HL-60 (cell line): ENCODE results near the gene BCAS3.
"Not testable (repeated sequence)": the region's sequence is repeated elsewhere in the genome, so short reads cannot be mapped to it uniquely, and the experiment has no call there.

Experiments used
- DNase-seq, 2 experiments: peaks; one replicate each; pipeline ENCODE4 v3.0.0-alpha.2; 2010 to 2020; ENCODE audit warnings: low read depth in 1 of 2, low spot score in 1 of 2
- H3K27ac ChIP-seq: fragments of 250-450 bp; sonication (Bioruptor Pico); replicated peaks from 2 replicates; pipeline ENCODE4 v1.5.1; 2020; ENCODE audit warnings: mild to moderate bottlenecking, moderate library complexity
- H3K27me3 ChIP-seq: fragments of 250-450 bp; sonication (Bioruptor Pico); 2 replicates; pipeline ENCODE4 v1.5.1; 2021; ENCODE audit warnings: mild to moderate bottlenecking, moderate library complexity; ENCODE audit not compliant: insufficient read depth, poor library complexity, severe bottlenecking
- H3K4me3 ChIP-seq: replicated peaks from 2 replicates; pipeline ENCODE4 v1.5.1; 2011; ENCODE audit warnings: mild to moderate bottlenecking, control low read depth, low read length; ENCODE audit not compliant: insufficient read depth
- GABPA ChIP-seq: IDR thresholded peaks from 2 replicates; pipeline ENCODE4 v1.6.1; 2012; ENCODE audit warnings: low read depth
- POLR2AphosphoS5 ChIP-seq: IDR thresholded peaks from 2 replicates; pipeline ENCODE4 v1.6.1; 2012; ENCODE audit warnings: low read depth
- SPI1 ChIP-seq: IDR thresholded peaks from 2 replicates; pipeline ENCODE4 v1.6.1; 2012; ENCODE audit warnings: low read depth, mild to moderate bottlenecking, borderline replicate concordance
- TF ChIP-seq, protein P1 (sequence below): IDR thresholded peaks from one replicate; pipeline ENCODE4 v1.5.1; 2011; ENCODE audit warnings: low read length, control low read depth, inconsistent platforms; ENCODE audit not compliant: insufficient read depth
- TF ChIP-seq, protein P2 (sequence below): IDR thresholded peaks from 2 replicates; pipeline ENCODE4 v1.6.1; 2012; ENCODE audit warnings: low read depth; ENCODE audit not compliant: insufficient replicate concordance

Gene BCAS3

DNA sequence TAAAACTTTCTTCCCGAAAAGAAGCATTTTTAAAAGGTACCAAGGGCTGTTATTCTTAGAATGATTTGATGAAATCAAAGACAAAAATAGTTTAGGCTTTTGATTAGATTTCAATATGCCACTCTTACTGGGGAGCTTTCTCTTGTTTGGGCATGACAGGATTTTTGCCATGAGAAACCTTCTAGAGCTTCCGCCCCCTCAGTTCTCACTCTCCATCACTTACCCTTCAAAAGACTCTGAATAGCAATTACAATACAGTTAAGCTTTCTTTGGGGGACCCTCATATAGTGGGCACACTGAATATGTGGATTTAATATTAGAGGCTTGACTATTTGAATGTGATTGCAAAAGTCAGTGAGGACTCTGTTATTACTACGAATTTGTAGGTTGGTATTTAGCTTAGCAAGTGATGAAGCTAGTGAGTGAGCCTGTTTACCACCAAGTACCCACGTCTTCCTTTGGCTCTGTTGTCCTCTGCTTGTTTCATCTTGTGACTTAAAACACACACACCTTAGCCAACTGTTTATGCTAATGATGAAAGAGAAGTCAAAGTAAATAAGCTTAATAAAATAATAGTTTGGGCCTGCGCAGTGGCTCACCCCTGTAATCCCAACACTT, 563.3 kb downstream of the BCAS3 start:
- H3K27me3 ChIP-seq, result no peaks in the 10 kb centered on the region
- TF ChIP-seq SPI1 (no peak), POLR2AphosphoS5 (no peak), GABPA (no peak)
- TF ChIP-seq, protein P1, sequence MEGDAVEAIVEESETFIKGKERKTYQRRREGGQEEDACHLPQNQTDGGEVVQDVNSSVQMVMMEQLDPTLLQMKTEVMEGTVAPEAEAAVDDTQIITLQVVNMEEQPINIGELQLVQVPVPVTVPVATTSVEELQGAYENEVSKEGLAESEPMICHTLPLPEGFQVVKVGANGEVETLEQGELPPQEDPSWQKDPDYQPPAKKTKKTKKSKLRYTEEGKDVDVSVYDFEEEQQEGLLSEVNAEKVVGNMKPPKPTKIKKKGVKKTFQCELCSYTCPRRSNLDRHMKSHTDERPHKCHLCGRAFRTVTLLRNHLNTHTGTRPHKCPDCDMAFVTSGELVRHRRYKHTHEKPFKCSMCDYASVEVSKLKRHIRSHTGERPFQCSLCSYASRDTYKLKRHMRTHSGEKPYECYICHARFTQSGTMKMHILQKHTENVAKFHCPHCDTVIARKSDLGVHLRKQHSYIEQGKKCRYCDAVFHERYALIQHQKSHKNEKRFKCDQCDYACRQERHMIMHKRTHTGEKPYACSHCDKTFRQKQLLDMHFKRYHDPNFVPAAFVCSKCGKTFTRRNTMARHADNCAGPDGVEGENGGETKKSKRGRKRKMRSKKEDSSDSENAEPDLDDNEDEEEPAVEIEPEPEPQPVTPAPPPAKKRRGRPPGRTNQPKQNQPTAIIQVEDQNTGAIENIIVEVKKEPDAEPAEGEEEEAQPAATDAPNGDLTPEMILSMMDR, result no peak
- TF ChIP-seq, protein P2, sequence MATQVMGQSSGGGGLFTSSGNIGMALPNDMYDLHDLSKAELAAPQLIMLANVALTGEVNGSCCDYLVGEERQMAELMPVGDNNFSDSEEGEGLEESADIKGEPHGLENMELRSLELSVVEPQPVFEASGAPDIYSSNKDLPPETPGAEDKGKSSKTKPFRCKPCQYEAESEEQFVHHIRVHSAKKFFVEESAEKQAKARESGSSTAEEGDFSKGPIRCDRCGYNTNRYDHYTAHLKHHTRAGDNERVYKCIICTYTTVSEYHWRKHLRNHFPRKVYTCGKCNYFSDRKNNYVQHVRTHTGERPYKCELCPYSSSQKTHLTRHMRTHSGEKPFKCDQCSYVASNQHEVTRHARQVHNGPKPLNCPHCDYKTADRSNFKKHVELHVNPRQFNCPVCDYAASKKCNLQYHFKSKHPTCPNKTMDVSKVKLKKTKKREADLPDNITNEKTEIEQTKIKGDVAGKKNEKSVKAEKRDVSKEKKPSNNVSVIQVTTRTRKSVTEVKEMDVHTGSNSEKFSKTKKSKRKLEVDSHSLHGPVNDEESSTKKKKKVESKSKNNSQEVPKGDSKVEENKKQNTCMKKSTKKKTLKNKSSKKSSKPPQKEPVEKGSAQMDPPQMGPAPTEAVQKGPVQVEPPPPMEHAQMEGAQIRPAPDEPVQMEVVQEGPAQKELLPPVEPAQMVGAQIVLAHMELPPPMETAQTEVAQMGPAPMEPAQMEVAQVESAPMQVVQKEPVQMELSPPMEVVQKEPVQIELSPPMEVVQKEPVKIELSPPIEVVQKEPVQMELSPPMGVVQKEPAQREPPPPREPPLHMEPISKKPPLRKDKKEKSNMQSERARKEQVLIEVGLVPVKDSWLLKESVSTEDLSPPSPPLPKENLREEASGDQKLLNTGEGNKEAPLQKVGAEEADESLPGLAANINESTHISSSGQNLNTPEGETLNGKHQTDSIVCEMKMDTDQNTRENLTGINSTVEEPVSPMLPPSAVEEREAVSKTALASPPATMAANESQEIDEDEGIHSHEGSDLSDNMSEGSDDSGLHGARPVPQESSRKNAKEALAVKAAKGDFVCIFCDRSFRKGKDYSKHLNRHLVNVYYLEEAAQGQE, result no peak
- H3K27ac ChIP-seq, result no peak overlapping the region
- H3K4me3 ChIP-seq, result no peak overlapping the region
- DNase-seq, result no peak

DNA sequence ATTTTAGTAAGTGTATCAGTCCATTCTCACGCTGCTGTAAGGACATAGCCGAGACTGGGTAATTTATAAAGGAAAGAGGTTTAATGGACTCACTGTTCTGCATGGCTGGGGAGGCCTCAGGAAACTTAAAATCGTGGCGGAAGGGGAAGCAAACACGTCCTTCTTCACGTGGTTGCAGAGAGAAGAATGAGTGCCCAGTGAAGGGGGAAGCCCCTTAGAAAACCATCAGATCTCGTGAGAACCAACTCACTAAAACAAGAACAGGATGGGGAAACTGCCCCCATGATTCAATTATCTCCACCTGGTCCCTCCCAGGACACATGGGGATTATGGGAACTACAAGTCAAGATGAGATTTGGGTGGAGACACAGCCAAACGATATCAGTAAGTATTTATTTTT, 567.3 kb downstream of the BCAS3 start:
- not testable (repeated sequence) for H3K27me3 ChIP-seq, DNase-seq, H3K27ac ChIP-seq

DNA sequence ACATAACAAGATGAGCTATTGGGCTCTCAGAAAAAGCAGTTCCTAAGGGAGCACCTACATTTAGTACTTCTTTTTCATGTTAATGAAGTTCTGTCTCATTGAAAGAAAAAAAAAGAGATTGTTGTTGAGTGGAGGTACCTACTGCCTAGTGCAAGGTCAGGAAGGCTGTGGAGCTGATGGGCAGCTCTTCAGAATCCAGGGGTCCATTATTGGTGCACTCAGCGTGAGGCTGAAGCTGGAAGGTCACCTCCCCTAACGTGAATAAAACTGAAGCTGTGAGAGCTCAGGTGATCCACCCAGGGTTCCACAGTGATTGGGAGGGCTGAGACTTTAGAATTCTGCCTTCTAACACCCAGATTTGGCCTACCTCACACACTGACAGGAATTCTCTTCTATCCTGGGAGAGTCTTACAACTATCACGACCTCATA, 568.1 kb downstream of the BCAS3 start:
- H3K27ac ChIP-seq, result no peak overlapping the region
- TF ChIP-seq, protein P2, result no peak
- TF ChIP-seq GABPA (no peak), POLR2AphosphoS5 (no peak), SPI1 (no peak)
- TF ChIP-seq, protein P1, result no peak
- H3K4me3 ChIP-seq, result no peak overlapping the region
- no peak for DNase-seq
- H3K27me3 ChIP-seq, result no peaks in the 10 kb centered on the region

More for the DNA sequence above, 567.3 kb downstream of the BCAS3 start:
- H3K4me3 ChIP-seq, result not testable (repeated sequence)

DNA sequence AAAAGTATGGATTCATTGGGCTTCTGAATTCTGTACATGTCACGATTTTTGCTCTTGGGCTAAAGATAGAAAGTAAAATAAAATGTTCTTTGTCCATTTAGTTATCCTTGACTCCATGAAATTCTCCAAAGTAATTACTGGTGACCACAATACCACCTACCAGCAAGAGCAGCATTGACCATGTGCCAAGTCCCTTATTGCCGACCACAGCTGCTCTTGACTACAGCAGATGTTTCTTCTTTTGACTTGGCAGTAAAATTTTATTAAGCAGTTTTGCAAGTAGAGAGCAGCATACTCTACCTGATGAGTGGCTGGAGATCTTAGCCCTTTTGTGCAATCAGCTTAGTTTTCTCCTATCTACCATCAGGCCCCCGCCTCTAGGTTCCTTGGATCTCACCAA, 569.8 kb downstream of the BCAS3 start:
- Histone ChIP-seq H3K4me3 (no peak overlapping the region), H3K27me3 (no peaks in the 10 kb centered on the region), H3K27ac (no peak overlapping the region)
- no peak for DNase-seq
- TF ChIP-seq, protein P1, result no peak
- TF ChIP-seq GABPA (no peak), SPI1 (no peak), POLR2AphosphoS5 (no peak)
- TF ChIP-seq, protein P2, result no peak
